GM12878 (cell line): ENCODE data around the gene GPR141.

Experiments used
- ATF2 ChIP-seq: IDR thresholded peaks from 2 replicates; pipeline ENCODE4 v1.6.1; 2012; ENCODE audit warnings: low read length, inconsistent platforms
- BMI1 ChIP-seq: fragments of 450-650 bp; IDR thresholded peaks from 2 replicates; pipeline ENCODE4 v1.6.1; 2016; ENCODE audit warnings: mild to moderate bottlenecking, moderate library complexity, borderline replicate concordance
- CHD4 ChIP-seq: fragments of 200-600 bp; sonication (generic); IDR thresholded peaks from 2 replicates; pipeline ENCODE4 v1.6.1; 2016; ENCODE audit warnings: mild to moderate bottlenecking
- CTCF ChIP-seq, 3 experiments: IDR thresholded peaks in 2 of 3; conservative IDR thresholded peaks in 1 of 3; 2 replicates each; pipeline ENCODE4 v1.5.1; 2011; ENCODE audit warnings: low read depth in 3 of 3, low read length in 3 of 3, mild to moderate bottlenecking in 3 of 3, control low read depth in 2 of 3, moderate library complexity in 2 of 3, inconsistent platforms in 1 of 3, mixed read lengths in 1 of 3; ENCODE audit not compliant: control insufficient read depth in 2 of 3, insufficient read depth in 1 of 3; ENCODE audit errors: extremely low read depth in 1 of 3
- NFXL1 ChIP-seq: fragments of 450-650 bp; IDR thresholded peaks from 2 replicates; pipeline ENCODE4 v1.6.1; 2017; ENCODE audit warnings: antibody characterized with exemption, mild to moderate bottlenecking, borderline replicate concordance
- ZNF217 ChIP-seq: fragments of 450-650 bp; IDR thresholded peaks from 2 replicates; pipeline ENCODE4 v1.6.1; 2017; ENCODE audit warnings: antibody characterized with exemption, mild to moderate bottlenecking

GRCh38 chr7:37769726-37770125 is 86.2 kb downstream of the GPR141 start:
- TF ChIP-seq CHD4 (no peak), ATF2 (no peak), ZNF217 (no peak), BMI1 (no peak), CTCF (IDR thresholded peaks at IDR 0.05 in 2 of 3, conservative IDR thresholded peaks at IDR 0.05 in 1 of 3; ENCODE audit: control insufficient read depth in 2 of 3, extremely low read depth in 1 of 3, insufficient read depth in 1 of 3, low read depth in 3 of 3, low read length in 3 of 3) (no peak), NFXL1 (no peak)
